Cardiac septum (tissue), 1 donor: Measurements from ENCODE around the gene SMURF1. TPM values are rescaled to one million over a fixed set of nuclear protein-coding genes. Genes with fewer than 3 reads are reported as not detected.
"Not testable (repeated sequence)": the region's sequence is repeated elsewhere in the genome, so short reads cannot be mapped to it uniquely, and the experiment has no call there.

Experiments
- DNase-seq: peaks from one replicate; pipeline ENCODE4 v3.0.0-alpha.2; 2020; ENCODE audit warnings: low spot score
- intact Hi-C: fragments of 100-400 bp; cut with DNase I; formaldehyde crosslinking; loops from one replicate; pipeline ENCODE4 v1.14.0; 2022
- total RNA-seq: library from RNA; stranded (reverse); fragmentation: NEBNext Ultra II Directional; extraction: Animal tissue kit (Norgen Biotek cat#: 25700); gene quantifications from one replicate; pipeline ENCODE4 v1.2.1, GENCODE V29; 2021
- donor health status: DM: no; HTN: no; CAD: no.

SMURF1 gene
- total RNA-seq, 1 donor from 2014 or later, result 13.2 TPM

DNA sequence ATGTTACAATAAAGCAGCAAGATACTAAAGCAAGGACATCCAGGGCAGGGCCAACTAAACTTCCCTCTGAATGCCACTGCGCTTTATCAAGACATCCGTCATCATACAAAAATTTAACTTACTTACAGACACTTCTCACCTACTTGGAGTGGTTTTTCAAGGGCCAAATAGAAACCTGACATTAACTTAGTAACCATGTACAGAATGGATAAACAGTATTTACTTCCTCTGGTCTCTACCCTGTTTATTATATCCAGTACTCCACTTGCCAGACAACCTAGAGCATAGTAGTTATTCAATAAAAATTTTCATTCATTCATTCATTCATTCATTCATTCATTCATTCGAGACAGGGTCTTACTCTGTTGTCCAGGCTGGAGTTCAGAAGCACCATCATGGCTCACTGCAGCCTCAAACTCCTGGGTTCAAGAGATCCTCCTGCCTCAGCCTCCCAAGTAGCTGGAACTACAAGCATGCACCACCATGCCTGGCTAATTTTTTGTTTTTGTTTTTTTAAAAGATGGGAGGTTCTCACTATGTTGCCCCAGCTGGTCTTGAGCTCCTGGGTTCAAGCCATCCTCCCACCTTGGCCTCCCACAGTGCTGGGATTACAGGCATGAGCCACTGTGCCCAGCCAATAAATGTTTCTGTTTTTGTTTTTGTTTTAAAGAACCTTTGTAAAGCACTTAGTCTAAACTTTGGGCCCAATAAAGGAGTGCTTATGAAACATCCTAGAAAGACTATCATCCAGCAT lies 19.0 kb downstream of the SMURF1 start:
- intact Hi-C loops, result loop anchor here (2.0 kb wide), 1 partner anchor 16 kb away; no protein-coding TSS in a partner anchor
- DNase-seq, result no peak

DNA sequence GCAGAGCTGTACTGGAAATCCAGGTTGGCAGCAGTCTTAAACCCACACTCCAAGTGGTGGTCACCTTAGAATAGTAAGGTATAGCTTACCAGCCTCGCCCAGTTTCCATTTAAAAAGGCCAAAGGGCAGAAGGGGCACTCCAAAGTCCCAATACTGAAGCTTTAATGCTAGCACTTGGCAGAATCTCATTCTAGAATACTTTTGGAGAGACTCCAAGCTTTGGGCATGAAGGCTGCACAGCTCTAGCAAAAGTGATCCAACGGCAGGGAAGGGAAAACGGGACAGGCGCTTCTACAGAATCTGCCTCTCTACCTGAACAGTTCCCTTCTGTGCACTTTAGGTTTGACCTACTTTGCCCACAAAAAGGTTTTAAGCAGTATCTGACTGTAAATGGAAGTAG lies 19.7 kb downstream of the SMURF1 start:
- no peak for DNase-seq
- intact Hi-C loops, result loop anchor here (2.0 kb wide), 1 partner anchor 17 kb away; no protein-coding TSS in a partner anchor

DNA sequence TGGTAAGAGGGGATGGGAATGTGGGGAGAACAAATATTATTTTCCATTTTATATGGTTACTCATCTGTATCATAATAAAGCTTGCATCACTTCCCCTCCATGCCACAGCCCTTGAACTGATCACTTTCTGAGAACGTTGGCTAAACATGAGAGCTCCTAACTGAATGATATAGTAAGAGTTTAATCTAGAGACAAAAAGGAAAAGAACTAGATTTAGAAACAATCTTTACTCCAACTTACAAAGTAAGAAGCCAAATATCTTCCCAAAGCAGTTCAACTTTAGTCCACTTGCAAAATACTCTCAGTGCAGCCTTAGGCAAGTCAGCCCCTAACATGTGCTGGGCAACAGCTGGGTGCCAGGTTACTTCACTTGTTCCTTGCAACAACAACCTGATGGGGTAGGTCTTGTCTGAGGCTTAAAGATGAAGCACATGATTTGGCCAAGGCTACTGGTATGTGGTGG lies 20.3 kb downstream of the SMURF1 start:
- intact Hi-C loops, result loop anchor here (2.0 kb wide), 1 partner anchor 17 kb away; no protein-coding TSS in a partner anchor
- no peak for DNase-seq

DNA sequence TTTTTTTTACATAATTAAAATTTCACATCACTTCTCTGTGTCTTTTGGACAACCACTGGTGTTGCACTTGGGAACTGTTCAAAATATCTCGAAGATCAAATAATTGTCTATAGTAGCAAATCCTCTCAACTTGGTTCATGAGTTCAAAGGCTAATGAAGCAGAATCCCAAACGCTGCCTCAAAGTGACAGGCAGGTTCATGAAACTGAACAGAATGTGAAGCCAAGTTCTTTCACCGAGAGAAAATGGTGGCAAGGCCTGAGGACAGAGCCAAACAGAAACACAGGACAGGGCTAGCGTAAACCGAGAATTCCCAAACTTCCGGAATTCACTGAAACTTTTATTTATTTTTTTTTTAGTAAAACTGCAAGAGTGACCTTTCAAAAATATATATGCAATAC lies 21.1 kb downstream of the SMURF1 start:
- intact Hi-C loops, result no loop called here
- DNase-seq, result no peak

DNA sequence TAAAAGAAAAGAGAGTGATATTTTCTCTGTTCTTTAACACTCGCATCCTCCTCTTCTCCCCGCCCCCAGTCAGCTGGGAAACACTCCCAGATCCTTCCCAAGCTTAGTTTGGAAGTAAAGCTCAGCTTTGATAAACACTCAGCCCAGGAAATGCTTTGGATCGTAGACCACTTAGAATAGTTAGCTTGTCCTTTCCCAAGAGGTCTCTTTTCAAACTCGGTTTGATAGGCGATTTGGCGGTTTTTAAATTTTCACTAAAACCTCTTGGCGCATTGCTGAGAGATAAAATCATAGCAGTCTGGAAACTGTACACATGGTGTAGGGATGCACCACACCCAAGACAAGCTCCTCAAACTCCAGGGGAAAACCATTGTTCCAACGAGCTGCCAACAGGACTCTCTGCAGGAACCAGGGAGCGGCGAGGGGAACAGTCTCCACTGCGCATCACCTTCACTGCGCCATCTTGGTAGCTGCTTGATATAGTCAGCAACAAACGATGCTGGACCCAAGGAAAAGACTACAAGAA lies 22.3 kb downstream of the SMURF1 start:
- DNase-seq, result no peak
- intact Hi-C loops, result no loop called here

DNA sequence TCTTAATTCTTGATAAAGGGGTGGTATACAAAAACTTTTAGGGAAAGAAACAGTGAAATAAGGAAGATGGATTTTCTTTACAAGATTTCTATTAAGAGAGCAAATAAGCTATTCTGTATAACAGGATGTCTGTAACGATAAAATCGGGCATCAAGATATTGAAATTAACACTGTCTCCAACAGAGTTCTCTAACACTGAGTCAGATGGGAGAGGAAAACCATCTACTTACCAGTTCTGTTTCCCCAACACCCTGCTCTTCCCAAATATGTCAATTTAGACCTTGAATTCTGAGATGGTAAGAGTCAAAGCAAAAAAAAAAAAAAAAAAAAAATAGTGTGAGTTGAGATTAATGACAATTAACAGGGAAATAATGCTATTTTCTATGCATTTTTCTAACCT lies 23.0 kb downstream of the SMURF1 start:
- no peak for DNase-seq
- intact Hi-C loops, result no loop called here

DNA sequence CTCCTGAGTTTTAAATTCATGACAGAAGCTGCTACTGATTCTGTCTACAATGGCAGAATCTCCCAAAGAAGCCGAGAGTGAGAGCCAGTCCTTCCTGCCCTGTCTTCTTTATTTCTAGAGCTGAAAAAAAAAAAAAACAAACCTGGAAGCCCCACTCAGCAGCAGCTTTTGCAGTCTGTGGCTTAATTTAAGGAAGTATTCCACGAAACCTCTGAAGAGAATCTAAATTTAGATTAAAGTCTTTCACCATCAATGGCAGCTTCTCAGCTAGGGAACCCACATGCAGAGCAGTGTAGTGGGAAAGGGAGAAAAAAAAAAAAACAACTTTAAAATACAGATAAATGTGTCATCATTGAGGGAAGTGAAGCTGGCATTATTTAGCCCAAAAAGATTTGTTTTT lies 23.4 kb downstream of the SMURF1 start:
- DNase-seq, result no peak
- intact Hi-C loops, result no loop called here

DNA sequence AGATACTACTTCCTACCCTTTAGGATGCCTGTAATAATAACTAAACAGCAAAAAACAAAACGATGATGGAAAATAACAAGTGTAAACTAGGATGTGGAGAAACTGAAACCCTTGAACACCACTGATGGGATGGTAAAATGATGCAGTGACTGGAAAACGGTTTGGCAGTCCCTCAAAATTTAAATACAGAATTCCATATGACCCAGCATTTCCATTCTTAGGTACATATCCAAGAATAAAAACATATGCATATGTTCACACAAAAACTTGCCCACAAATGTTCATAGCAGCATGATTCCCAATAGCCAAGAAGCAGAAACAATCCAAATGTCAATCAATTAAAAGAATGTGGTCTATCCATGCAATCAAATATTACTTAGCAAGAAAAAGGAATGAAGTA lies 25.8 kb downstream of the SMURF1 start:
- intact Hi-C loops, result no loop called here
- DNase-seq, result no peak

DNA sequence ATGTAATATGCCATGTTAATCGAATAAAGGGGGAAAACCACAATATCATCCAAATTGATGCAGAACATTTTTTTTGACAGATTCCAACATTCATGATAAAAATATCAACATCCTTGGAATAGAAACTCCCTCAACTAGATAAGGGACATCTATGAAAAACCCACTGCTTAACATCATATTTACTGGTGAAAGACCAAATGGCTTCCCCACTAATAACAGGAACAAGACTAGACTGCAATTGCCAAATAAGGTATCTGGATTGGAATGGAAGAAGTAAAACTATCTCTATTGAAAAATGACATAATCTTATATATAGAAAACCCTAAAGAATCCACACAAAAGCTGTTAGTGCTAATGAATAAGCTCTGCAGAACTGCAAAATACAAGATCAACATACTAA lies 27.8 kb downstream of the SMURF1 start:
- intact Hi-C loops, result no loop called here
- no peak for DNase-seq

DNA sequence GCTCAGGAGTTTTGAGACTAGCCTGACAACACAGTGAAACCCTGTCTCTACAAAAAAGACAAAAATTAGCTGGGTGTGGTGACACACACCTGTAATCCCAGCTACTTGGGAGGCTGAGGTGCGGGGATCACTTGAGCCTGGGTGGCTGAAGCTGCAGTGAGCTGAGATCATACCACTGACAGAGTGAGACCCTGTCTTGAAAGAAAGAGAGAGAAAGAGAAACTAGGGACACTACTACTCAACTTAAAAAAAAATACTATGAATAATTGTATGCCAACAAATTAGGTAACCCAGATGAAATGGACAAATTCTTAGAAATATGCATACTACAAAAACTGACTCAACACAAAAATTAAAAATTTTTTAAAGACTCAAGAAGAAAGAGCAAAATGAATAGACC lies 28.5 kb downstream of the SMURF1 start:
- DNase-seq, result no peak
- intact Hi-C loops, result no loop called here

DNA sequence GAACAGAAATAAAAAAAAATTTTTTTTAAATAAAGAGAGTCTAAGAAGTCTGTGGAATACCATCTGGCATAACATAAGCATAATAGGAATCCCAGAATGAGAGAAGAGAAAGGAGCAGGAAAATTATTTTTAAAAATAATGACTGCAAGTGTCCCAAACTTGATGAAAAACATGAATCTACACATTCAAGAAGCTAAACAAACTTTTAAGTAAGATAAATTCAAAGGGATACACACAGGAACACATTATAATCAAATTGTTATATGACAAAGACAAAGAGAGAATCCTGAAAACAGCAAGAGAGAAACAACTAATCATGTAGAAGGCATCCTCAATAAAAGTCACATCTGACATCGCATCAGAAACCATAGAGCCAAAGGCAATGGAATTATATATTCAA lies 30.9 kb downstream of the SMURF1 start:
- intact Hi-C loops, result no loop called here
- no peak for DNase-seq

DNA sequence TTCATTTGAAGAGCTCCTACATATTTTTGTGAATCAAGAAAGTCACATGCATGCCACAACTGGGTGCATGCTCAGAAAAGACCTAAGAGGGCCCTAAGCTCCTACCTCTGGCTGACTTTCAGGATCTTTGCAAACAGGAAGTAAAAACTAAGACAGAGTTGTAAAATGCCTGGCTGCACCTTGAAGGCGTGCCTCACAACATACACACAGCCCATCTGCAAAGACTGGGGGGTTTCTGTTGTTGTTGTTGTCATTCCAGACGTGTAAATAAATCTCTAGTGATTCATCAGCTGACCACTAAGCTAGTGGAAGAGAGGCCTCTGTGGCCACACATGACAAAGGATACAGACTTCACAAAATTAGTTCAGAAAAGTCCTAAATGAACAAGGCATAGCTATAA lies 31.8 kb downstream of the SMURF1 start:
- intact Hi-C loops, result no loop called here
- no peak for DNase-seq

DNA sequence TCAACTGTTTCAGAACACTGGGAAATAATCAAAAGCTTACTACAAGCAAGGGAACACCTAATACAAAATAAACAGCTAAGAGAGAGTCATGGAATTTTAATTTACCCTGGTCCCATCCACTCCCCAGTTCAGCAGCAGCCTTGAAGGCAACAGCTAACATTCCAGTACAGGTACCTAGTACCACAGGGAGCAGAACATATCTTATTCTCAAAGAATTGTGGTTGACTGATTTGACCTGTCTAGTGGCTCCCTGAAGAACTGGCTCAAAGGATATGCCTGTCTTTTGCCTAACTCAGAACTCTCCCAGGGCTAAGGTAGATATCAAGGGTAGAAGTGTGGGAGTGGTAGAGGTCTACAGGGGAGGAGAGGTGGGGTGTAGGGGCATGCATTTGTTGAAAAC lies 32.3 kb downstream of the SMURF1 start:
- intact Hi-C loops, result no loop called here
- no peak for DNase-seq

DNA sequence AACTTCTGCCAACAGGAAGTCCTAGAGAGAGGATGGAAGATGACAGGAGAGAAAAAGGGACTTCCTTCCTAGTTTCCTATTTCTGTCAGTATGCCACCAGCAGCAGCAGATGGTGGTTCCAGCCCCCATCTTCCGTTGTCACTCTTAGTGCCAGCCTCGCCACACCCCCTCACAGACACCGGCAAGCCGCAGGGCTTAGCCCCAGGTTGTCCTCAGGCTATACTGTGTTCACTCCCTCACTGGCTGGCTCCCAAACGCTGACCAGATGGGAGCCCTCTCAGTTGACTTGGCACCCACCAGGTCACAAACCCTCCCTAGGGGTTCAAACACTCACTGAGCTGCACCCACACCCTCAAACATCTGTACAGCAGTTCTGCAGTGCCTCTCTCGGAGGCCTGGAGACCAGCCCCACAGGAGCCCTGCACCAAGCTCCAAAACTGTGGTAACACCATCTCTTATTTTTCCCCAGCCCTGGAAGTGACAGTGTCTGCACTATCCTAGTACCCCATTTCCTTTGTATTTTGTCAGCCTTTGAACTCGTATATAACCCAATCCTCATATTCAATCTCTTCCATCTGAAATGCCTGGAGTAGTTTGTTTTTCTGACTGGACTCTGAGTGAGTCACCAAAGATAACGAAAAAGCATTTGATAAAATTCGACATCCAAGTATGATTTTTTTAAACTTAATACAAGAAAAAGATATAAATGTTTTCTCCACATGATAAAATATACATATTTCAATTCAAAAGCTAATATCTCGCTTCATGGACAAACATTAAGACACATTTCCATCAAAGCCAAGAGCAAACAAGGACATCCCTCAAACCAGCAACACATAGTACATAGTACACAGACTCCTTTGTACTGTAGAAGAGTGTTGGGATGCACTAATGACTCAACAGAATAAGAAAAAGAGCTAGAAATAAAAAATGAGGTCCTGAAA lies 34.5 kb downstream of the SMURF1 start:
- intact Hi-C loops, result no loop called here
- no peak for DNase-seq

DNA sequence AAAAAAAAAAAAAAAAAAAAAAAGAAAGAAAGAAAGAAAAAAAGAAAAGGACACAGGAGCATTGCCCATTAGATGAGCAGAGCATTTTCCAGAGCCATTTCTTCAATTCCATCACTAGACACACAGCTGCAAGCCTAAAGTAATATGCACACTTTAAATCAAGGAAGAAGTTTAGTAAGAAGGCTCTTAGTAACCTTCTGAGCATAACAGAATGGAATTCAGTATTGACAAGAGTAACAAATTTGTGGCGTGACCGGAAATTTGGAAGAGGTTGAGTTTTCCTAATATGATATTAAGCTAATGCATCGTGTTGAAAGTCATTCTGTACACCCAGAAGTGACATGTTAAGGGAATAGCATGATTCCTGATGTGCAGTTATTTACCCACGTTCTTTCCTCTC lies 35.3 kb downstream of the SMURF1 start:
- DNase-seq, result no peak
- intact Hi-C loops, result no loop called here

DNA sequence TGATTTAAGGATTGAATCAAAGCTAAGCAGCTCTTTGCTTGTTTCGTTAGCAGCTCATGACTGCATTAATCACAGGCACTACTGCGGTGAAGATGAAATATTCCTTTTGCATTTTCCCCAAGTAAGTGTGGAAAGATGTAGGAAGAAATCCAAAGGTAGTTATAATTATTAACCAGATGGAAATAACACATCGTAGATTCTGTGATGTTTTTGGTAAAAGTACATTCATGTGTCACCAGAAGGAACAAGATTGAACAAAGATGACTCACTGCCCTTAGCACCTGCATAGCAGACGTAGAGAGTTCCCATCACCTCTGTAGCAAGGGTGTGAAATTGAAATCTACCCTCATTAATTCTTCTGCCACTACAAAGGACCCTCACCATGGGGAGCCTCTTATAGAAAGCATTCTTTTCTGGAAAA lies 37.1 kb downstream of the SMURF1 start:
- DNase-seq, result no peak
- intact Hi-C loops, result no loop called here

DNA sequence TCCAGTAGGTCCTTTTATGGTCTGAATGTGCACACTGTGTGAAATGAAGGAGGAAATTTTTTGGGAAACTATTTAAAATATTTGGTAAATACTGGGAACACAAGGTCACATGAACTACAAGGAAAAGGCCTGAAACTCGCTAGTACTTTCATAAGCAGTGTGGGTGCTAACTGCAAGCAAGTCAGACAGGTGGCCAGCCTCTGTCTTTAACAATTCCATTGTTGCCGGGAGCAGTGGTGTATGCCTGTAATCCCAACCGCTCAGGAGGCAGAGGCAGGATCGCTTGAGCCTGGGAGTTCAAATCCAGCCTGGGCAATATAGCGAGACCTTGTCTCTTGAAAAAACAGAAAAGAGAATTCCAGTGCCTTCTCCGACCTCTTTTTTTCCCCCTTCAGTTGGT lies 37.5 kb downstream of the SMURF1 start:
- intact Hi-C loops, result no loop called here
- DNase-seq, result no peak

DNA sequence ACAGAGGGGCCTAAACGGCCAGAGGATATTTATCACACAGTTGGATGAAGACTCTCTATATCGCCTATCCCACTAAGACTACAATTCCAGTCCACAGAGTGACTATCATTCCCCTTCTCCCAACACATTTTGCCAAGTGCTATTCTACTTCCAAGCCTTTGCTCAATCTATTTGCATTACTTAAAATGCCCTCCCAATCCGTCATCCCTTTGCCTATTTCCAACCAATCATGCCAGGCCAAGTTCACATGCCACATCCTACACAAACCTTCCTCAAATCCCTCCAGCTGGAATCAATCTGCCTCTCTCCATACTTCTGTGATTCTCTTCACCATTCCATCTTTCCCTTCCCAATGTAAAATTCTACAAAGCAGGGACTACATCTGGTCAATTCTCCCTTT lies 38.2 kb downstream of the SMURF1 start:
- intact Hi-C loops, result no loop called here
- no peak for DNase-seq

DNA sequence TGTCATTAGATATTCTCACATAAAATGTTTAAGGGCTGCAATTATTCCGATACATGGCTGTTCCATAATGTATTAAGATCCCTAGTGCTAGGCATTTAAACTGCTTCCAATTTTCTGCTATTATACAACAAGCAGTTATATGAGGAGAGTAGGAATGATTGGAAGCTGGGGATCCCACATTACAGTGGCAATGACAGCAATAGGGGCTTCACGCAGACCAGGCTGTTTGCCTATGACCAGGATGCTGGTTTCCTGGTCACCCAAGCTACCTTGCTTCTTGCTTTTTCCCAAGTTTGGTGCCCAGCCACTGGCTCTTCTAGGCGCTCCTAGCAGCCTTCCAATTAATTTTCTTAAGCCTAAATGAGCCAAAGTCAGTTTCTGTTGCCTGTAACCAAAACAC lies 39.3 kb downstream of the SMURF1 start:
- no peak for DNase-seq
- intact Hi-C loops, result no loop called here

DNA sequence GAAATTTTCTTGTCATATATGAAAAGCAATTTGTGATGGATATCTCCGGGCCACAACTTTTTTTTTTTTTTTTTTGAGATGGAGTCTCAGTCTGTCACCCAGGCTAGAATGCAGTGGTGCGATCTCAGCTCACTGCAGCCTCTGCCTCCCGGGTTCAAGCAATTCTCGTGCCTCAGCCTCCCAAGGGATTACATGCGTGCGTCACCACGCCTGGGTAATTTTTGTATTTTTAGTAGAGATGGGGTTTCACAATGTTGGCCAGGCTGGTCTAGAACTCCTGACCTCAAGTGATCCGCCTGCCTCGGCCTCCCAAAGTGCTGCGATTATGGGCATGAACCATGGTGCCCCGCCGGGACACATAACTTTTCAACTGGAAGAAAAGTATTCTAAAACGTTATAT lies 40.1 kb downstream of the SMURF1 start:
- intact Hi-C loops, DNase-seq: not testable (repeated sequence)
